LNCaP clone FGC (cell line): ENCODE results near the gene USP17L25.
"Not testable (repeated sequence)": the region's sequence is repeated elsewhere in the genome, so short reads cannot be mapped to it uniquely, and the experiment has no call there.

Experiments
- DNase-seq: peaks from one replicate; pipeline ENCODE4 v3.0.0-alpha.2; 2011; ENCODE audit warnings: low read depth
- H3K4me3 ChIP-seq: 2 replicates; pipeline ENCODE4 v1.5.1; 2011; ENCODE audit warnings: mild to moderate bottlenecking, low read depth, low read length, control low read depth

USP17L25 gene

GRCh38 chr4:9329611-9330010, at the start of gene USP17L25:
TSS of gene USP17L25 (plus strand) at chr4:9329911. CDS start at chr4:9329911, 0 bp downstream.
- H3K4me3 ChIP-seq, DNase-seq: not testable (repeated sequence)

- not testable (repeated sequence) for DNase-seq, H3K4me3 ChIP-seq
Observed at GRCh38 chr4:9324191-9324590, 5.5 kb upstream of the USP17L25 start.

GRCh38 chr4:9324865-9325264, 4.8 kb upstream of the USP17L25 start, which contains the start of gene USP17L24:
TSS of gene USP17L24 (plus strand) at chr4:9325165. CDS start at chr4:9325165, 0 bp downstream.
- not testable (repeated sequence) for H3K4me3 ChIP-seq, DNase-seq

- not testable (repeated sequence) for H3K4me3 ChIP-seq
Observed at GRCh38 chr4:9334358-9334757, 4.6 kb downstream of the USP17L25 start, which contains the start of gene USP17L26. TSS of gene USP17L26 (plus strand) at chr4:9334658. CDS start at chr4:9334658, 0 bp downstream.

GRCh38 chr4:9339103-9339502, 9.4 kb downstream of the USP17L25 start, which contains the start of gene USP17L5:
TSS of gene USP17L5 (plus strand) at chr4:9339403. CDS start at chr4:9339403, 0 bp downstream.
- H3K4me3 ChIP-seq, DNase-seq: not testable (repeated sequence)

More at GRCh38 chr4:9334358-9334757, 4.6 kb downstream of the USP17L25 start, which contains the start of gene USP17L26:
- DNase-seq, result not testable (repeated sequence)

- not testable (repeated sequence) for H3K4me3 ChIP-seq, DNase-seq
Observed at GRCh38 chr4:9343848-9344247, 14.1 kb downstream of the USP17L25 start, which contains the start of gene USP17L27. TSS of gene USP17L27 (plus strand) at chr4:9344148. CDS start at chr4:9344148, 0 bp downstream.

- DNase-seq, H3K4me3 ChIP-seq: not testable (repeated sequence)
Observed at GRCh38 chr4:9348593-9348992, 18.9 kb downstream of the USP17L25 start, which contains the start of gene USP17L28. TSS of gene USP17L28 (plus strand) at chr4:9348893. CDS start at chr4:9348893, 0 bp downstream.

- DNase-seq, H3K4me3 ChIP-seq: not testable (repeated sequence)
Observed at GRCh38 chr4:9350866-9351265, 21.2 kb downstream of the USP17L25 start.

- not testable (repeated sequence) for DNase-seq, H3K4me3 ChIP-seq
Observed at GRCh38 chr4:9353338-9353737, 23.6 kb downstream of the USP17L25 start, which contains the start of gene USP17L29. TSS of gene USP17L29 (plus strand) at chr4:9353638. CDS start at chr4:9353638, 0 bp downstream.

GRCh38 chr4:9362829-9363228, 33.1 kb downstream of the USP17L25 start, which contains the start of gene USP17L30:
TSS of gene USP17L30 (plus strand) at chr4:9363129. CDS start at chr4:9363129, 0 bp downstream.
- DNase-seq, H3K4me3 ChIP-seq: not testable (repeated sequence)

- not testable (repeated sequence) for H3K4me3 ChIP-seq, DNase-seq
Observed at GRCh38 chr4:9379881-9380280, 50.2 kb downstream of the USP17L25 start.
